ENCODE data around the gene TRIL. TPM values are rescaled to one million over a fixed set of nuclear protein-coding genes. Genes with fewer than 3 reads are reported as not detected.

TRIL gene
- total RNA-seq, result not detected

- peaks cover 50% of the 10 kb centered on the region for H3K27me3 Mint-ChIP-seq (ENCODE audit: low read depth)
- intact Hi-C loops (cut with micrococcal nuclease), result no loop called here
- no peak within 1 kb of the TSS for H3K27ac Mint-ChIP-seq
- peaks cover 10% of the 10 kb centered on the region for H3K4me1 Mint-ChIP-seq (ENCODE audit: low read depth)
- no peaks in the 10 kb centered on the region for H3K36me3 Mint-ChIP-seq (ENCODE audit: low read depth)
- no peak for DNase-seq
- CTCF ChIA-PET, result interaction anchor here (1.2 to 3.8 kb wide), 5 partner anchors 10 to 148 kb away, joined by 3 to 72 read pairs (median 4); no protein-coding TSS in a partner anchor
- peak within 1 kb of the TSS; percentile 25 for H3K4me3 Mint-ChIP-seq
- H3K9me3 Mint-ChIP-seq, result no peaks in the 10 kb centered on the region
Observed at GRCh38 chr7:28958235-28958979, at the start of gene TRIL. Gene TRIL, minus strand, starts transcription at chr7:28958330. Its CDS starts 284 bp downstream, at chr7:28958046.

GRCh38 chr7:29007127-29007526 lies 49.0 kb upstream of the TRIL start:
- no peak for DNase-seq
- CTCF ChIA-PET, result no interaction called here
- intact Hi-C loops (cut with micrococcal nuclease), result no loop called here
- Mint-ChIP-seq H3K4me3 (no peak overlapping the region), H3K27me3 (ENCODE audit: low read depth) (peaks cover 4% of the 10 kb centered on the region), H3K36me3 (ENCODE audit: low read depth) (no peaks in the 10 kb centered on the region), H3K9me3 (no peaks in the 10 kb centered on the region), H3K27ac (no peak overlapping the region), H3K4me1 (ENCODE audit: low read depth) (no peaks in the 10 kb centered on the region)

- Mint-ChIP-seq H3K27me3 (ENCODE audit: low read depth) (peaks cover 4% of the 10 kb centered on the region), H3K36me3 (ENCODE audit: low read depth) (no peaks in the 10 kb centered on the region), H3K4me3 (no peak overlapping the region), H3K27ac (no peak overlapping the region), H3K9me3 (no peaks in the 10 kb centered on the region), H3K4me1 (ENCODE audit: low read depth) (no peaks in the 10 kb centered on the region)
- CTCF ChIA-PET, result no interaction called here
- intact Hi-C loops (cut with micrococcal nuclease), result no loop called here
- DNase-seq, result no peak
Observed at GRCh38 chr7:29005829-29006228, 47.7 kb upstream of the TRIL start.

- no peaks in the 10 kb centered on the region for H3K9me3 Mint-ChIP-seq
- no peak for DNase-seq
- intact Hi-C loops (cut with micrococcal nuclease), result no loop called here
- no peaks in the 10 kb centered on the region for H3K4me1 Mint-ChIP-seq (ENCODE audit: low read depth)
- CTCF ChIA-PET, result no interaction called here
- peaks cover 4% of the 10 kb centered on the region for H3K27me3 Mint-ChIP-seq (ENCODE audit: low read depth)
- no peak overlapping the region for H3K4me3 Mint-ChIP-seq
- H3K27ac Mint-ChIP-seq, result no peak overlapping the region
- H3K36me3 Mint-ChIP-seq (ENCODE audit: low read depth), result no peaks in the 10 kb centered on the region
Observed at GRCh38 chr7:29005406-29005805, 47.3 kb upstream of the TRIL start.

- no peaks in the 10 kb centered on the region for H3K9me3 Mint-ChIP-seq
- no peak overlapping the region for H3K27ac Mint-ChIP-seq
- no peak for DNase-seq
- H3K27me3 Mint-ChIP-seq (ENCODE audit: low read depth), result peaks cover 6% of the 10 kb centered on the region
- CTCF ChIA-PET, result no interaction called here
- no peaks in the 10 kb centered on the region for H3K36me3 Mint-ChIP-seq (ENCODE audit: low read depth)
- intact Hi-C loops (cut with micrococcal nuclease), result no loop called here
- H3K4me1 Mint-ChIP-seq (ENCODE audit: low read depth), result no peaks in the 10 kb centered on the region
- H3K4me3 Mint-ChIP-seq, result no peak overlapping the region
Observed at GRCh38 chr7:29003703-29004102, 45.6 kb upstream of the TRIL start.

GRCh38 chr7:29000717-29001076 lies 42.6 kb upstream of the TRIL start:
- no peak for DNase-seq
- intact Hi-C loops (cut with micrococcal nuclease), result no loop called here
- H3K4me3 Mint-ChIP-seq, result no peak overlapping the region
- no peaks in the 10 kb centered on the region for H3K4me1 Mint-ChIP-seq (ENCODE audit: low read depth)
- H3K36me3 Mint-ChIP-seq (ENCODE audit: low read depth), result no peaks in the 10 kb centered on the region
- H3K9me3 Mint-ChIP-seq, result no peaks in the 10 kb centered on the region
- CTCF ChIA-PET, result no interaction called here
- H3K27me3 Mint-ChIP-seq (ENCODE audit: low read depth), result peaks cover 4% of the 10 kb centered on the region
- H3K27ac Mint-ChIP-seq, result no peak overlapping the region

GRCh38 chr7:28999895-29000716 lies 42.0 kb upstream of the TRIL start:
- intact Hi-C loops (cut with micrococcal nuclease), result no loop called here
- H3K36me3 Mint-ChIP-seq (ENCODE audit: low read depth), result no peaks in the 10 kb centered on the region
- H3K27ac Mint-ChIP-seq, result no peak overlapping the region
- CTCF ChIA-PET, result no interaction called here
- no peak overlapping the region for H3K4me3 Mint-ChIP-seq
- DNase-seq, result no peak
- peaks cover 4% of the 10 kb centered on the region for H3K27me3 Mint-ChIP-seq (ENCODE audit: low read depth)
- H3K9me3 Mint-ChIP-seq, result no peaks in the 10 kb centered on the region
- no peaks in the 10 kb centered on the region for H3K4me1 Mint-ChIP-seq (ENCODE audit: low read depth)

- intact Hi-C loops (cut with micrococcal nuclease), result no loop called here
- CTCF ChIA-PET, result no interaction called here
- H3K27me3 Mint-ChIP-seq (ENCODE audit: low read depth), result peaks cover 4% of the 10 kb centered on the region
- no peak overlapping the region for H3K4me3 Mint-ChIP-seq
- no peak for DNase-seq
- H3K36me3 Mint-ChIP-seq (ENCODE audit: low read depth), result no peaks in the 10 kb centered on the region
- H3K9me3 Mint-ChIP-seq, result no peaks in the 10 kb centered on the region
- H3K27ac Mint-ChIP-seq, result no peak overlapping the region
- H3K4me1 Mint-ChIP-seq (ENCODE audit: low read depth), result no peaks in the 10 kb centered on the region
Observed at GRCh38 chr7:28999427-28999826, 41.3 kb upstream of the TRIL start.

GRCh38 chr7:28998105-28998504 lies 40.0 kb upstream of the TRIL start:
- intact Hi-C loops (cut with micrococcal nuclease), result no loop called here
- H3K27me3 Mint-ChIP-seq (ENCODE audit: low read depth), result peaks cover 5% of the 10 kb centered on the region
- no peaks in the 10 kb centered on the region for H3K36me3 Mint-ChIP-seq (ENCODE audit: low read depth)
- no peak overlapping the region for H3K27ac Mint-ChIP-seq
- H3K9me3 Mint-ChIP-seq, result no peaks in the 10 kb centered on the region
- CTCF ChIA-PET, result interaction anchor here (1.1 kb wide), 1 partner anchor 22 kb away, joined by 4 read pairs; no protein-coding TSS in a partner anchor
- H3K4me3 Mint-ChIP-seq, result no peak overlapping the region
- no peak for DNase-seq
- H3K4me1 Mint-ChIP-seq (ENCODE audit: low read depth), result no peaks in the 10 kb centered on the region

GRCh38 chr7:28996836-28997235 lies 38.7 kb upstream of the TRIL start:
- no peaks in the 10 kb centered on the region for H3K36me3 Mint-ChIP-seq (ENCODE audit: low read depth)
- H3K4me3 Mint-ChIP-seq, result no peak overlapping the region
- H3K4me1 Mint-ChIP-seq (ENCODE audit: low read depth), result no peaks in the 10 kb centered on the region
- H3K27me3 Mint-ChIP-seq (ENCODE audit: low read depth), result peaks cover 10% of the 10 kb centered on the region
- DNase-seq, result no peak
- CTCF ChIA-PET, result no interaction called here
- no peak overlapping the region for H3K27ac Mint-ChIP-seq
- intact Hi-C loops (cut with micrococcal nuclease), result no loop called here
- H3K9me3 Mint-ChIP-seq, result no peaks in the 10 kb centered on the region

- Mint-ChIP-seq H3K9me3 (no peaks in the 10 kb centered on the region), H3K27ac (no peak overlapping the region), H3K4me3 (no peak overlapping the region), H3K4me1 (ENCODE audit: low read depth) (no peaks in the 10 kb centered on the region), H3K36me3 (ENCODE audit: low read depth) (no peaks in the 10 kb centered on the region), H3K27me3 (ENCODE audit: low read depth) (peaks cover 12% of the 10 kb centered on the region)
- DNase-seq, result no peak
- CTCF ChIA-PET, result interaction anchor here (0.6 to 0.7 kb wide), 2 partner anchors 109 to 112 kb away, joined by 3 read pairs; no protein-coding TSS in a partner anchor
- intact Hi-C loops (cut with micrococcal nuclease), result no loop called here
Observed at GRCh38 chr7:28993371-28993770, 35.2 kb upstream of the TRIL start.

- no peak for DNase-seq
- no peak overlapping the region for H3K4me3 Mint-ChIP-seq
- no peaks in the 10 kb centered on the region for H3K4me1 Mint-ChIP-seq (ENCODE audit: low read depth)
- H3K27ac Mint-ChIP-seq, result no peak overlapping the region
- H3K27me3 Mint-ChIP-seq (ENCODE audit: low read depth), result peaks cover 12% of the 10 kb centered on the region
- intact Hi-C loops (cut with micrococcal nuclease), result no loop called here
- H3K36me3 Mint-ChIP-seq (ENCODE audit: low read depth), result no peaks in the 10 kb centered on the region
- no peaks in the 10 kb centered on the region for H3K9me3 Mint-ChIP-seq
- CTCF ChIA-PET, result no interaction called here
Observed at GRCh38 chr7:28992798-28993197, 34.7 kb upstream of the TRIL start.
